Astrocyte of the spinal cord (primary cell): ENCODE measurements around the gene CACNA1F.

Experiments used
- DNase-seq: peaks from one replicate; pipeline ENCODE4 v3.0.0; 2011; ENCODE audit warnings: low read depth, low spot score
- H3K4me3 ChIP-seq: 2 replicates; pipeline ENCODE4 v1.5.1; 2011; ENCODE audit warnings: low read depth, mild to moderate bottlenecking, low read length, moderate library complexity
- CTCF ChIP-seq: IDR thresholded peaks from 2 replicates; pipeline ENCODE4 v1.5.1; 2012; ENCODE audit warnings: low read depth, mild to moderate bottlenecking, low read length, inconsistent platforms
- in situ Hi-C: cut with HindIII; loops from 2 replicates; pipeline ENCODE4 v1.10.0; 2017; ENCODE audit warnings: low sequenced_read_pairs

CACNA1F gene

GRCh38 chrX:49258749-49259124 lies 25.6 kb upstream of the CACNA1F start:
- H3K4me3 ChIP-seq = no peak overlapping the region
- in situ Hi-C loops = no loop called here
- DNase-seq = no peak
- no peak for TF ChIP-seq CTCF

- no peak overlapping the region for H3K4me3 ChIP-seq
These were observed 25.0 kb upstream of the CACNA1F start for GRCh38 chrX:49257846-49258748.

GRCh38 chrX:49257074-49257790 lies 24.1 kb upstream of the CACNA1F start:
- in situ Hi-C loops = no loop called here
- H3K4me3 ChIP-seq = no peak overlapping the region
- TF ChIP-seq CTCF = no peak
- no peak for DNase-seq

More at GRCh38 chrX:49257846-49258748, 25.0 kb upstream of the CACNA1F start:
- no peak for DNase-seq
- in situ Hi-C loops = no loop called here
- TF ChIP-seq CTCF = no peak

GRCh38 chrX:49256268-49256995 lies 23.3 kb upstream of the CACNA1F start:
- DNase-seq = no peak
- no peak for TF ChIP-seq CTCF
- no peak overlapping the region for H3K4me3 ChIP-seq
- in situ Hi-C loops = no loop called here

GRCh38 chrX:49254639-49255038 lies 21.5 kb upstream of the CACNA1F start:
- no peak for DNase-seq
- in situ Hi-C loops = no loop called here
- H3K4me3 ChIP-seq = no peak overlapping the region
- no peak for TF ChIP-seq CTCF

- in situ Hi-C loops = no loop called here
- H3K4me3 ChIP-seq = no peak overlapping the region
- TF ChIP-seq CTCF = no peak
- no peak for DNase-seq
These were observed 18.2 kb upstream of the CACNA1F start for GRCh38 chrX:49251325-49251724.
